HepG2 (cell line): Measurements from ENCODE around the gene VPS13D. TPM values are rescaled to one million over a fixed set of nuclear protein-coding genes. Genes with fewer than 3 reads are reported as not detected.

Source experiments
- ATAC-seq: fragments of 200-7000 bp; cut with Tn5 transposase; 3 replicates; pipeline ENCODE4 v1.9.1; 2020; ENCODE audit warnings: mild to moderate bottlenecking, moderate library complexity
- BruUV-seq: library from RNA; stranded (reverse); fragments of 400-500 nt; replicated peaks from 2 replicates; lab custom pipeline; 2021; lab: Mats Ljungman, UMichigan
- CTCF ChIA-PET: fragments of 300-600 bp; formaldehyde crosslinking; extraction: SDS; loops from one replicate; lab custom pipeline; 2021; ENCODE audit warnings: low total read pairs, inconsistent platforms, low intra/inter-chr PET ratio; lab: Yijun Ruan, JAX
- POLR2A ChIA-PET: fragments of 350-600 bp; sonication (Branson Sonifier 250); formaldehyde crosslinking; loops from one replicate; lab custom pipeline; 2020; ENCODE audit warnings: antibody characterized with exemption, inconsistent platforms; lab: Yijun Ruan, JAX
- DNase-seq: peaks from one replicate; pipeline ENCODE4 v3.0.0-alpha.2; 2015; ENCODE audit warnings: low spot score
- FAIRE-seq: peaks from 3 replicates; lab custom pipeline; 2011; peaks lifted over from hg19 to GRCh38; lab: Jason Lieb, UNC
- H2AFZ ChIP-seq: one replicate; pipeline ENCODE4 v1.6.1; 2011; ENCODE audit warnings: low read length, inconsistent platforms
- H3K27ac ChIP-seq: fragments of 300-600 bp; 3 replicates; pipeline ENCODE4 v1.8.0; 2011; ENCODE audit warnings: mixed run types, mild to moderate bottlenecking, mixed read lengths, low read length, inconsistent platforms; ENCODE audit not compliant: insufficient read depth; ENCODE audit errors: extremely low read length
- H3K27me3 ChIP-seq, 2 experiments: fragments of 200-600 bp in 1 of 2; 2 replicates in 1 of 2; 3 replicates in 1 of 2; pipeline versions ENCODE4 v1.6.0 to v1.8.0; 2011; ENCODE audit warnings: low read length in 2 of 2, mild to moderate bottlenecking in 2 of 2, moderate library complexity in 2 of 2, inconsistent platforms in 1 of 2; ENCODE audit not compliant: insufficient read depth in 2 of 2, control insufficient read depth in 1 of 2
- H3K36me3 ChIP-seq, 2 experiments: fragments of 200-600 bp in 1 of 2; replicated peaks in 1 of 2; 2 replicates in 1 of 2; 3 replicates in 1 of 2; pipeline versions ENCODE4 v1.5.1 to v1.8.0; 2011; ENCODE audit warnings: low read length in 2 of 2, inconsistent platforms in 1 of 2; ENCODE audit not compliant: insufficient read depth in 2 of 2, control insufficient read depth in 1 of 2
- H3K4me1 ChIP-seq: 2 replicates; pipeline ENCODE4 v1.5.1; 2012; ENCODE audit warnings: low read length, inconsistent platforms; ENCODE audit not compliant: insufficient read depth
- H3K4me2 ChIP-seq: 2 replicates; pipeline ENCODE4 v1.6.0; 2011; ENCODE audit warnings: low read depth, low read length, inconsistent platforms
- H3K4me3 ChIP-seq, 3 experiments: fragments of 200-600 bp in 1 of 3; sonication (generic), shearing (Covaris generic) in 1 of 3; replicated peaks in 1 of 3; 2 replicates each; pipeline ENCODE4 v1.5.1; 2011 to 2016; ENCODE audit warnings: low read length in 3 of 3, inconsistent platforms in 2 of 3, low read depth in 2 of 3, mild to moderate bottlenecking in 2 of 3, control low read depth in 1 of 3, mixed read lengths in 1 of 3; ENCODE audit not compliant: insufficient read depth in 1 of 3
- H3K79me2 ChIP-seq: one replicate; pipeline ENCODE4 v1.6.1; 2011; ENCODE audit warnings: low read length, inconsistent platforms; ENCODE audit not compliant: insufficient read depth
- H3K9ac ChIP-seq: 2 replicates; pipeline ENCODE4 v1.6.0; 2011; ENCODE audit warnings: mild to moderate bottlenecking, low read depth, low read length, inconsistent platforms; ENCODE audit not compliant: insufficient read depth
- H3K9me3 ChIP-seq: 2 replicates; pipeline ENCODE4 v1.5.1; 2012; ENCODE audit warnings: mild to moderate bottlenecking, low read length
- H4K20me1 ChIP-seq: 2 replicates; pipeline ENCODE4 v1.6.0; 2011; ENCODE audit warnings: inconsistent platforms, mild to moderate bottlenecking, low read length, moderate library complexity; ENCODE audit not compliant: insufficient read depth
- ARID5B ChIP-seq: IDR thresholded peaks from 2 replicates; pipeline ENCODE4 v1.4.0; 2020; ENCODE audit warnings: mild to moderate bottlenecking, missing genetic modification reagents
- ETV5 ChIP-seq: IDR thresholded peaks from 2 replicates; pipeline ENCODE4 v1.6.1; 2018; ENCODE audit warnings: missing biosample characterization, missing genetic modification reagents, inconsistent platforms, borderline replicate concordance
- FOXA1 ChIP-seq, 2 experiments: fragments of 450-650 bp in 1 of 2; sonication (generic) in 1 of 2; formaldehyde crosslinking in 1 of 2; IDR thresholded peaks; 2 replicates each; pipeline versions ENCODE4 v1.4.0 to v1.6.1; 2016 to 2020; ENCODE audit warnings: missing genetic modification reagents in 1 of 2
- FOXA3 ChIP-seq: IDR thresholded peaks from 2 replicates; pipeline ENCODE4 v1.6.1; 2016; ENCODE audit warnings: missing genetic modification reagents, missing compliant biosample characterization
- LCORL ChIP-seq, 2 experiments: fragments of 450-650 bp in 1 of 2; sonication (generic) in 1 of 2; formaldehyde crosslinking in 1 of 2; IDR thresholded peaks; 2 replicates each; pipeline versions ENCODE4 v1.5.0 to v1.6.1; 2017 to 2020; ENCODE audit warnings: antibody characterized with exemption in 1 of 2, missing genetic modification reagents in 1 of 2
- MTA1 ChIP-seq: sonication (generic); formaldehyde crosslinking; IDR thresholded peaks from 2 replicates; pipeline ENCODE4 v1.4.0; 2020; ENCODE audit warnings: missing genetic modification reagents, mild to moderate bottlenecking, borderline replicate concordance
- MYNN ChIP-seq: sonication (generic); formaldehyde crosslinking; IDR thresholded peaks from 2 replicates; pipeline ENCODE4 v1.4.0; 2020; ENCODE audit warnings: mild to moderate bottlenecking, low read depth, missing genetic modification reagents
- TEAD3 ChIP-seq: optimal IDR thresholded peaks from 2 replicates; pipeline ENCODE3; 2016; ENCODE audit warnings: borderline replicate concordance
- THYN1 ChIP-seq: sonication (generic); formaldehyde crosslinking; IDR thresholded peaks from 2 replicates; pipeline ENCODE4 v1.8.1; 2023; ENCODE audit warnings: low read depth, mild to moderate bottlenecking, moderate library complexity, missing genetic modification reagents, borderline replicate concordance
- ZNF235 ChIP-seq: sonication (generic); formaldehyde crosslinking; IDR thresholded peaks from 2 replicates; pipeline ENCODE4 v1.8.1; 2023; ENCODE audit warnings: mild to moderate bottlenecking, missing genetic modification reagents, borderline replicate concordance
- ZNF331 ChIP-seq: sonication (generic); formaldehyde crosslinking; IDR thresholded peaks from 2 replicates; pipeline ENCODE4 v1.4.0; 2020; ENCODE audit warnings: missing genetic modification reagents
- ZNF589 ChIP-seq: sonication (generic); formaldehyde crosslinking; conservative IDR thresholded peaks from 2 replicates; pipeline ENCODE4 v1.8.0; 2022; ENCODE audit warnings: mild to moderate bottlenecking, moderate library complexity, missing genetic modification reagents
- ZNF773 ChIP-seq: sonication (generic); formaldehyde crosslinking; IDR thresholded peaks from 2 replicates; pipeline ENCODE4 v1.4.0; 2020; ENCODE audit warnings: missing genetic modification reagents, borderline replicate concordance
- WGBS: methylation state at CpG from one replicate; pipeline ENCODE4 v1.1.6; 2017; ENCODE audit warnings: low lambda C conversion rate; 5-methylcytosine and 5-hydroxymethylcytosine counted together
- in situ Hi-C: cut with HindIII; loops from 2 replicates; pipeline ENCODE4 v1.10.0; 2017; ENCODE audit warnings: low pct_unique_long_range_greater_than_20kb; ENCODE audit not compliant: extremely low pct_ligation_motif_present
- intact Hi-C: fragments of 100-400 bp; cut with micrococcal nuclease; formaldehyde crosslinking; loops from one replicate; pipeline ENCODE4 v1.10.0; 2022; ENCODE audit not compliant: unreplicated experiment
- polyA plus RNA-seq, 8 experiments: library from polyadenylated mRNA; depleted of rRNA in 3 of 8; stranded (reverse) in 7 of 8; unstranded in 1 of 8; fragments of >200 nt; fragmentation: Illumina TruSeq in 4 of 8; extraction: Trizol in 4 of 8; gene quantifications; 2 replicates each; pipeline versions ENCODE4 v1.2.1 to v1.2.3, GENCODE V29; 2011 to 2016; ENCODE audit warnings: low read depth in 4 of 8, missing spikeins in 1 of 8, mixed read lengths in 1 of 8; ENCODE audit not compliant: insufficient read depth in 1 of 8
- total RNA-seq, 5 experiments: library from RNA; depleted of rRNA; stranded (reverse); fragments of >200 nt; fragmentation: Illumina TruSeq; extraction: Trizol; gene quantifications; 2 replicates each; pipeline ENCODE4 v1.2.3, GENCODE V29; 2016; ENCODE audit warnings: low read depth in 1 of 5
- TF ChIP-seq, protein P1 (sequence below): IDR thresholded peaks from 2 replicates; pipeline ENCODE4 v1.6.1; 2016; ENCODE audit warnings: low read depth
- TF ChIP-seq, protein P2 (sequence below): sonication (generic); IDR thresholded peaks from 2 replicates; pipeline ENCODE4 v1.6.1; 2016; ENCODE audit warnings: low read depth, borderline replicate concordance
- TF ChIP-seq, protein P3 (sequence below): sonication (generic); formaldehyde crosslinking; IDR thresholded peaks from 2 replicates; pipeline ENCODE4 v1.4.0; 2020; ENCODE audit warnings: mild to moderate bottlenecking, missing genetic modification reagents

VPS13D gene
- total and polyA plus RNA-seq, 2 of the 13 experiments (the other 11 are each of a cell fraction or from before 2014, with no cell fraction given), result 8.6 to 13.9 TPM

DNA sequence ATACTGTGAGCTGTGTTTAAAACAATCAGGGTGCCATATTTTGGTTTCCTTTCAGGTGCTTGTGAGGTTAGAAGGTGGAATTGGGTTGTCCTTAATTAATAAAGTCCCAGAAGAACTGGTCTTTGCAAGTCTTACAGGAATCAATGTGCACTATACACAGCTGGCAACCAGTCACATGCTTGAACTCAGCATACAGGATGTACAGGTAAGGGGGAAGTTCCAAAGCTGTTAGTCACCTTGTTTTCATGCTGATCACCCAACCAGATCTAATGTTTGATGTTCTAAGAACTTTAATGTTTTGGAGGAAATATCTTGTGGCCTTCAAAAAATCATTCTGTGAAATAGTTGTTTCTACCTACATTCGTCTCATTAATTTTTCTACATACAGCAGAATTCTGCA is 156.3 kb downstream of the VPS13D start:
- Histone ChIP-seq H3K9me3 (peaks cover 15% of the 10 kb centered on the region; the same call in 1 of the 2 replicates), H3K27me3 (no peaks in the 10 kb centered on the region), H3K4me1 (peaks cover 45% of the 10 kb centered on the region), H3K4me3 (no peak overlapping the region), H3K36me3 (peaks cover 3 to 22% of the 10 kb centered on the region in 2 experiments; a peak in 4 of 5 replicates), H3K27ac (no peak overlapping the region), H3K4me2 (no peak overlapping the region), H3K79me2 (no peaks in the 10 kb centered on the region), H2AFZ (no peak overlapping the region), H4K20me1 (no peaks in the 10 kb centered on the region), H3K9ac (no peak overlapping the region)
- ChIA-PET CTCF (no interaction called here), POLR2A (interaction anchor here (3.5 to 9.5 kb wide), 3 partner anchors 9 to 230 kb away, joined by 16 to 188 read pairs (median 126); partner anchors contain the start of gene DHRS3)
- BruUV-seq, result no TSS peak
- DNase-seq (peak; percentile 47), FAIRE-seq (no peak), ATAC-seq (no peak)
- intact Hi-C loops (no loop called here), in situ Hi-C loops (no loop called here)
- 93% methylated on average over 1 of the region's 1 CpG for WGBS
- TF ChIP-seq, protein P1, sequence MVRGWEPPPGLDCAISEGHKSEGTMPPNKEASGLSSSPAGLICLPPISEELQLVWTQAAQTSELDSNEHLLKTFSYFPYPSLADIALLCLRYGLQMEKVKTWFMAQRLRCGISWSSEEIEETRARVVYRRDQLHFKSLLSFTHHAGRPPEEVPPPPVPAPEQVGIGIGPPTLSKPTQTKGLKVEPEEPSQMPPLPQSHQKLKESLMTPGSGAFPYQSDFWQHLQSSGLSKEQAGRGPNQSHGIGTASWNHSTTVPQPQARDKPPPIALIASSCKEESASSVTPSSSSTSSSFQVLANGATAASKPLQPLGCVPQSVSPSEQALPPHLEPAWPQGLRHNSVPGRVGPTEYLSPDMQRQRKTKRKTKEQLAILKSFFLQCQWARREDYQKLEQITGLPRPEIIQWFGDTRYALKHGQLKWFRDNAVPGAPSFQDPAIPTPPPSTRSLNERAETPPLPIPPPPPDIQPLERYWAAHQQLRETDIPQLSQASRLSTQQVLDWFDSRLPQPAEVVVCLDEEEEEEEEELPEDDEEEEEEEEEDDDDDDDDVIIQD (CRISPR knock-in tag), result 0 out of 2 replicates have a peak, but pooled peaks have one; percentile 14
- TF ChIP-seq ZNF331 (no peak), FOXA1 (IDR thresholded peaks at IDR 0.05) (no peak), FOXA1 (CRISPR knock-in tag; IDR thresholded peaks at IDR 0.05) (no peak), ZNF235 (CRISPR knock-in tag) (no peak), THYN1 (CRISPR knock-in tag) (no peak), ARID5B (0 out of 2 replicates have a peak, but pooled peaks have one; percentile 35), ZNF773 (CRISPR knock-in tag) (no peak), TEAD3 (peak; percentile 29), ETV5 (CRISPR knock-in tag) (peak; percentile 67; the same call in 1 of the 2 replicates), ZNF589 (CRISPR knock-in tag) (no peak), MTA1 (no peak), MYNN (CRISPR knock-in tag) (no peak), LCORL (IDR thresholded peaks at IDR 0.05) (no peak), LCORL (CRISPR knock-in tag; IDR thresholded peaks at IDR 0.05) (no peak), FOXA3 (CRISPR knock-in tag) (0 out of 2 replicates have a peak, but pooled peaks have one; percentile 6)
- TF ChIP-seq, protein P2, sequence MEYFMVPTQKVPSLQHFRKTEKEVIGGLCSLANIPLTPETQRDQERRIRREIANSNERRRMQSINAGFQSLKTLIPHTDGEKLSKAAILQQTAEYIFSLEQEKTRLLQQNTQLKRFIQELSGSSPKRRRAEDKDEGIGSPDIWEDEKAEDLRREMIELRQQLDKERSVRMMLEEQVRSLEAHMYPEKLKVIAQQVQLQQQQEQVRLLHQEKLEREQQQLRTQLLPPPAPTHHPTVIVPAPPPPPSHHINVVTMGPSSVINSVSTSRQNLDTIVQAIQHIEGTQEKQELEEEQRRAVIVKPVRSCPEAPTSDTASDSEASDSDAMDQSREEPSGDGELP, result peak; percentile 47; the same call in 1 of the 2 replicates
- TF ChIP-seq, protein P3, sequence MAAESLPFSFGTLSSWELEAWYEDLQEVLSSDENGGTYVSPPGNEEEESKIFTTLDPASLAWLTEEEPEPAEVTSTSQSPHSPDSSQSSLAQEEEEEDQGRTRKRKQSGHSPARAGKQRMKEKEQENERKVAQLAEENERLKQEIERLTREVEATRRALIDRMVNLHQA (CRISPR knock-in tag), result no peak
